Tibial nerve (tissue), 4 donors: ENCODE measurements around the gene CDC42BPG. TPM values are rescaled to one million over a fixed set of nuclear protein-coding genes. Genes with fewer than 3 reads are reported as not detected.
A peak's percentile ranks its signal among the peaks of the same experiment; 100 is the strongest.

Experiments used
- DNase-seq, 2 donors: peaks; one replicate each; pipeline ENCODE4 v3.0.0-alpha.2; 2019; ENCODE audit warnings: low spot score in 2 of 2
- H3K27ac ChIP-seq, 4 donors: fragments of 200-600 bp; sonication (generic) in 3 of 4; one replicate each; pipeline ENCODE4 v1.5.1; 2017 to 2019; ENCODE audit warnings: mild to moderate bottlenecking in 1 of 4
- H3K27me3 ChIP-seq, 2 donors: fragments of 200-600 bp; sonication (generic) in 1 of 2; one replicate each; pipeline versions ENCODE4 v1.5.1 to v1.6.0; 2017 to 2019
- H3K36me3 ChIP-seq, 3 donors: fragments of 200-600 bp; sonication (generic); one replicate each; pipeline ENCODE4 v1.5.1; 2018 to 2019
- H3K4me1 ChIP-seq, 4 donors: fragments of 200-600 bp; sonication (generic) in 3 of 4; one replicate each; pipeline ENCODE4 v1.5.1; 2017 to 2019
- H3K4me3 ChIP-seq, 4 donors: fragments of 200-600 bp; sonication (generic) in 3 of 4; one replicate each; pipeline ENCODE4 v1.5.1; 2017 to 2019; ENCODE audit warnings: mild to moderate bottlenecking in 1 of 4, moderate library complexity in 1 of 4
- H3K9me3 ChIP-seq, 4 donors: fragments of 200-600 bp; sonication (generic) in 3 of 4; one replicate each; pipeline ENCODE4 v1.5.1; 2017 to 2019
- CTCF ChIP-seq, 5 experiments: fragments of 200-600 bp in 3 of 5; fragments of 450-650 bp in 2 of 5; sonication (generic) in 3 of 5; IDR thresholded peaks; one replicate each; pipeline ENCODE4 v1.5.1; 2016 to 2019; ENCODE audit warnings: antibody characterized with exemption in 5 of 5, mild to moderate bottlenecking in 3 of 5, moderate library complexity in 2 of 5
- EP300 ChIP-seq, 2 donors: sonication (generic); formaldehyde crosslinking; IDR thresholded peaks; one replicate each; pipeline ENCODE4 v1.6.1; 2017; ENCODE audit warnings: antibody characterized with exemption in 2 of 2, mild to moderate bottlenecking in 1 of 2
- POLR2A ChIP-seq, 2 donors: fragments of 450-650 bp; IDR thresholded peaks; one replicate each; pipeline ENCODE4 v1.6.1; 2017; ENCODE audit warnings: antibody characterized with exemption in 2 of 2, mild to moderate bottlenecking in 2 of 2, moderate library complexity in 2 of 2
- WGBS, 2 donors: methylation state at CpG; one replicate each; pipeline ENCODE4 v1.1.5; 2018; 5-methylcytosine and 5-hydroxymethylcytosine counted together
- total RNA-seq, 4 donors: library from RNA; depleted of rRNA; stranded (reverse); fragments of >200 nt; gene quantifications; one replicate each; pipeline ENCODE4 v1.1.0, GENCODE V29; 2016

The CDC42BPG gene
- total RNA-seq, 4 donors from 2014 or later, result under 0.01 to 0.30 (median 0.21) TPM; not detected in 1

- 10 to 18% methylated on average over 3 of the region's 3 CpGs for WGBS, 2 donors
- peak overlapping the region; percentile 70 to 100 (median 98) for H3K4me3 ChIP-seq
- no peak for DNase-seq
- H3K4me1 ChIP-seq, result peaks cover 3 to 63% (median 41%) of the 10 kb centered on the region in 4 donors
- no peaks in the 10 kb centered on the region for H3K27me3 ChIP-seq
- H3K9me3 ChIP-seq, result no peaks in the 10 kb centered on the region
- peak overlapping the region in 3 of 4 donors; percentile 67 to 100 (median 73) for H3K27ac ChIP-seq
- TF ChIP-seq CTCF (IDR thresholded peaks at IDR 0.05) (no peak), EP300 (IDR thresholded peaks at IDR 0.05) (no peak), POLR2A (IDR thresholded peaks at IDR 0.05) (no peak)
- H3K36me3 ChIP-seq, result peaks cover 0 to 49% (median 29%) of the 10 kb centered on the region in 3 donors
These were observed 67.6 kb downstream of the CDC42BPG start for GRCh38 chr11:64776875-64777274.

GRCh38 chr11:64776425-64776824, 68.0 kb downstream of the CDC42BPG start:
- peak overlapping the region in 2 of 4 donors; percentile 100 for H3K4me3 ChIP-seq
- peaks cover 3 to 68% (median 43%) of the 10 kb centered on the region in 4 donors for H3K4me1 ChIP-seq
- peak overlapping the region in 1 of 4 donors; percentile 100 for H3K27ac ChIP-seq
- WGBS, 2 donors, result 54 to 62% methylated on average over 6 of the region's 6 CpGs
- peaks cover 0 to 53% (median 29%) of the 10 kb centered on the region in 3 donors for H3K36me3 ChIP-seq
- H3K27me3 ChIP-seq, result no peaks in the 10 kb centered on the region
- no peaks in the 10 kb centered on the region for H3K9me3 ChIP-seq
- TF ChIP-seq EP300 (IDR thresholded peaks at IDR 0.05) (no peak), POLR2A (IDR thresholded peaks at IDR 0.05) (no peak), CTCF (IDR thresholded peaks at IDR 0.05) (no peak)
- DNase-seq, result no peak

- Histone ChIP-seq H3K9me3 (no peaks in the 10 kb centered on the region), H3K4me3 (no peak overlapping the region), H3K27me3 (no peaks in the 10 kb centered on the region), H3K4me1 (peaks cover 3 to 73% (median 38%) of the 10 kb centered on the region in 4 donors), H3K36me3 (peaks cover 2 to 76% (median 50%) of the 10 kb centered on the region in 3 donors), H3K27ac (no peak overlapping the region)
- DNase-seq, result no peak
- no peak for TF ChIP-seq CTCF (IDR thresholded peaks at IDR 0.05)
- TF ChIP-seq POLR2A (IDR thresholded peaks at IDR 0.05), result no peak
- no peak for TF ChIP-seq EP300 (IDR thresholded peaks at IDR 0.05)
- WGBS, 2 donors, result 60 to 68% methylated on average over 5 of the region's 5 CpGs
These were observed 70.3 kb downstream of the CDC42BPG start for GRCh38 chr11:64774144-64774543.

Other genes starting within 250 kb of the CDC42BPG start
- gene NRXN2, start 121.5 kb downstream of the CDC42BPG start, total RNA-seq, result 10 to 100 TPM in 2 of 4 donors, 1 to 10 TPM in 2; 1.7 to 25.5 (median 8.7) TPM
- gene RASGRP2, start 100.5 kb downstream of the CDC42BPG start, total RNA-seq, result 10 to 100 TPM; 35.4 to 87.0 (median 59.0) TPM
- gene PYGM, start 84.7 kb downstream of the CDC42BPG start, total RNA-seq, result 10 to 100 TPM in 2 of 4 donors, 1 to 10 TPM in 2; 2.1 to 18.6 (median 9.9) TPM
- 100 to 1,000 TPM; 368 to 416 (median 372) TPM for gene SF1, start 66.1 kb downstream of the CDC42BPG start, total RNA-seq
- gene MAP4K2, start 41.4 kb downstream of the CDC42BPG start, total RNA-seq, result 10 to 100 TPM; 10.6 to 22.2 (median 13.5) TPM
- gene MEN1, start 34.1 kb downstream of the CDC42BPG start, total RNA-seq, result 10 to 100 TPM; 15.3 to 30.9 (median 19.7) TPM
- 10 to 100 TPM; 35.2 to 93.9 (median 42.6) TPM for gene EHD1, start 34.0 kb upstream of the CDC42BPG start, total RNA-seq
- gene ATG2A, start 72.6 kb upstream of the CDC42BPG start, total RNA-seq, result 10 to 100 TPM; 33.0 to 93.6 (median 45.8) TPM
- gene PPP2R5B, start 80.0 kb upstream of the CDC42BPG start, total RNA-seq, result 10 to 100 TPM; 10.7 to 21.4 (median 20.2) TPM
- gene GPHA2, start 91.2 kb upstream of the CDC42BPG start, total RNA-seq, result not detected
- not detected for gene MAJIN, start 127.5 kb upstream of the CDC42BPG start, total RNA-seq
- 1 to 10 TPM in 3 of 4 donors, under 1 TPM in 1; 0.63 to 9.6 (median 1.5) TPM for gene BATF2, start 152.3 kb upstream of the CDC42BPG start, total RNA-seq
- 100 to 1,000 TPM; 174 to 267 (median 193) TPM for gene ARL2, start 169.5 kb upstream of the CDC42BPG start, total RNA-seq
- gene SNX15, start 182.8 kb upstream of the CDC42BPG start, total RNA-seq, result 10 to 100 TPM; 17.1 to 33.3 (median 24.2) TPM
- 10 to 100 TPM; 10.6 to 16.3 (median 14.1) TPM for gene SAC3D1, start 196.6 kb upstream of the CDC42BPG start, total RNA-seq
- gene NAALADL1, start 213.9 kb upstream of the CDC42BPG start, total RNA-seq, result 10 to 100 TPM; 18.6 to 38.9 (median 29.1) TPM
- gene CDCA5, start 239.4 kb upstream of the CDC42BPG start, total RNA-seq, result 1 to 10 TPM in 1 of 4 donors, under 1 TPM in 1, not detected in 2; 0.90 to 1.3 TPM
- 10 to 100 TPM; 28.0 to 48.3 (median 35.1) TPM for gene ZFPL1, start 239.6 kb upstream of the CDC42BPG start, total RNA-seq